PC-3 (cell line): ENCODE data around the gene SAPCD2. TPM values are rescaled to one million over a fixed set of nuclear protein-coding genes. Genes with fewer than 3 reads are reported as not detected.

Experiments
- ATAC-seq: fragments of 200-7000 bp; cut with Tn5 transposase; 2 replicates; pipeline ENCODE4 v1.9.1; 2020; ENCODE audit warnings: mild to moderate bottlenecking, moderate library complexity
- BruUV-seq: library from RNA; stranded (reverse); fragments of 400-500 nt; replicated peaks from 2 replicates; lab custom pipeline; 2021; lab: Mats Ljungman, UMichigan
- CTCF ChIA-PET: fragments of 300-600 bp; sonication (Branson Sonifier 250); formaldehyde crosslinking; loops from one replicate; lab custom pipeline; 2022; ENCODE audit warnings: antibody characterized with exemption; lab: Charles Lee
- POLR2A ChIA-PET: fragments of 300-600 bp; sonication (Branson Sonifier 250); formaldehyde crosslinking; loops from one replicate; lab custom pipeline; 2022; ENCODE audit warnings: antibody characterized with exemption; ENCODE audit not compliant: unreplicated experiment; lab: Charles Lee
- DNase-seq: peaks from one replicate; pipeline ENCODE4 v3.0.0-alpha.2; 2015
- H2AFZ ChIP-seq: fragments of 300-600 bp; sonication (generic); 2 replicates; pipeline ENCODE4 v1.6.0; 2016; ENCODE audit warnings: antibody characterized with exemption, low read length
- H3F3A ChIP-seq: fragments of 300-600 bp; sonication (generic); one replicate; pipeline ENCODE4 v1.6.0; 2017; ENCODE audit warnings: antibody characterized with exemption, low read length, control low read depth, mild to moderate bottlenecking; ENCODE audit not compliant: unreplicated experiment
- H3K27ac ChIP-seq: fragments of 300-600 bp; sonication (generic); 2 replicates; pipeline ENCODE4 v1.5.1; 2016; ENCODE audit warnings: mild to moderate bottlenecking, low read length
- H3K27me3 ChIP-seq: fragments of 300-600 bp; sonication (generic); 2 replicates; pipeline ENCODE4 v1.6.1; 2016; ENCODE audit warnings: low read length, mixed read lengths
- H3K36me3 ChIP-seq: fragments of 300-600 bp; sonication (generic); 2 replicates; pipeline ENCODE4 v1.6.1; 2016; ENCODE audit warnings: low read depth, mixed run types, low read length, mixed read lengths
- H3K4me1 ChIP-seq: fragments of 300-600 bp; sonication (generic); 2 replicates; pipeline ENCODE4 v1.5.1; 2016; ENCODE audit warnings: low read length; ENCODE audit not compliant: insufficient read depth
- H3K4me2 ChIP-seq: fragments of 300-600 bp; sonication (generic); 2 replicates; pipeline ENCODE4 v1.6.0; 2016; ENCODE audit warnings: low read length
- H3K4me3 ChIP-seq: fragments of 300-600 bp; sonication (generic); 2 replicates; pipeline ENCODE4 v1.5.1; 2016; ENCODE audit warnings: mild to moderate bottlenecking, low read length, mixed read lengths
- H3K79me2 ChIP-seq: fragments of 300-600 bp; sonication (generic); 2 replicates; pipeline ENCODE4 v1.6.1; 2017; ENCODE audit warnings: low read length, mixed read lengths
- H3K9ac ChIP-seq: fragments of 300-600 bp; sonication (generic); 2 replicates; pipeline ENCODE4 v1.6.0; 2016; ENCODE audit warnings: mild to moderate bottlenecking, low read length
- H3K9me2 ChIP-seq: fragments of 300-600 bp; sonication (generic); replicated peaks from 2 replicates; pipeline ENCODE4 v1.6.1; 2016; ENCODE audit warnings: mixed run types, low read length, mixed read lengths
- H3K9me3 ChIP-seq: fragments of 300-600 bp; sonication (generic); 2 replicates; pipeline ENCODE4 v1.6.1; 2016; ENCODE audit warnings: low read length, mixed read lengths
- H4K20me1 ChIP-seq: fragments of 300-600 bp; sonication (generic); 2 replicates; pipeline ENCODE4 v1.6.1; 2016; ENCODE audit warnings: low read length, mixed read lengths
- EZH2 ChIP-seq: fragments of 300-600 bp; sonication (generic); IDR thresholded peaks from one replicate; pipeline ENCODE4 v1.6.1; 2017; ENCODE audit warnings: antibody characterized with exemption, mild to moderate bottlenecking, low read length; ENCODE audit not compliant: unreplicated experiment
- EZH2phosphoT487 ChIP-seq: fragments of 300-600 bp; sonication (generic); IDR thresholded peaks from 2 replicates; pipeline ENCODE4 v1.6.1; 2018; ENCODE audit warnings: mild to moderate bottlenecking, antibody characterized with exemption, low read length, borderline replicate concordance
- intact Hi-C: fragments of 100-400 bp; cut with micrococcal nuclease; formaldehyde crosslinking; loops from 2 replicates; pipeline ENCODE4 v1.9.0; 2023
- total RNA-seq: library from RNA; depleted of rRNA; stranded (reverse); fragments of >200 nt; gene quantifications from 2 replicates; pipeline ENCODE4 v1.2.3, GENCODE V29; 2014
- TF ChIP-seq, protein P1 (sequence below): fragments of 300-600 bp; sonication (generic); conservative IDR thresholded peaks from 2 replicates; pipeline ENCODE4 v1.5.1; 2017; ENCODE audit warnings: antibody characterized with exemption, low read depth, mild to moderate bottlenecking, low read length

SAPCD2 gene
- total RNA-seq, 1 experiment from 2014 or later = 98.4 TPM

DNA sequence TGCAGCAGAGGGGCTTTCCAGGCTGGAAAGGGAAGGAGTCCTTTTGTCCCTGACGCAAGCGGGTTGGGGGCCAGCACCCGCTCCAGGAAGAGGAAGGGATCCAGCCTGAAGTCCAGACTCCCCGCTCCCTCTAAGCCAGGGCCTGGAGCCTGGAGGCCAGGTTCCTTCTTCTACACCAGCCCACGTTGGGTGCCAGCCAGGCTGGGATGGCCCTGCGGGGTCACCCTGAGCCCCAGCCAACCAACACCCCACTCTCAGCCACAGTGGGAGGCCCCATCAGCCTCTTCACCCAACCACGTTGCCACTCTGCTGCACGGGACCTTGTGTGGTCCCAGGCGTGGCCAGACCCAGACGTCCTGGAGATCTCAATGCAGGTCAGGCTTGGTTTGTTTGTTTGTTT lies 37.5 kb downstream of the SAPCD2 start:
- TF ChIP-seq, protein P1, sequence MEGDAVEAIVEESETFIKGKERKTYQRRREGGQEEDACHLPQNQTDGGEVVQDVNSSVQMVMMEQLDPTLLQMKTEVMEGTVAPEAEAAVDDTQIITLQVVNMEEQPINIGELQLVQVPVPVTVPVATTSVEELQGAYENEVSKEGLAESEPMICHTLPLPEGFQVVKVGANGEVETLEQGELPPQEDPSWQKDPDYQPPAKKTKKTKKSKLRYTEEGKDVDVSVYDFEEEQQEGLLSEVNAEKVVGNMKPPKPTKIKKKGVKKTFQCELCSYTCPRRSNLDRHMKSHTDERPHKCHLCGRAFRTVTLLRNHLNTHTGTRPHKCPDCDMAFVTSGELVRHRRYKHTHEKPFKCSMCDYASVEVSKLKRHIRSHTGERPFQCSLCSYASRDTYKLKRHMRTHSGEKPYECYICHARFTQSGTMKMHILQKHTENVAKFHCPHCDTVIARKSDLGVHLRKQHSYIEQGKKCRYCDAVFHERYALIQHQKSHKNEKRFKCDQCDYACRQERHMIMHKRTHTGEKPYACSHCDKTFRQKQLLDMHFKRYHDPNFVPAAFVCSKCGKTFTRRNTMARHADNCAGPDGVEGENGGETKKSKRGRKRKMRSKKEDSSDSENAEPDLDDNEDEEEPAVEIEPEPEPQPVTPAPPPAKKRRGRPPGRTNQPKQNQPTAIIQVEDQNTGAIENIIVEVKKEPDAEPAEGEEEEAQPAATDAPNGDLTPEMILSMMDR = no peak
- TF ChIP-seq EZH2 (no peak), EZH2phosphoT487 (no peak)
- no peaks in the 10 kb centered on the region for H3K9me2 ChIP-seq
- H3K27me3 ChIP-seq = no peaks in the 10 kb centered on the region
- no peaks in the 10 kb centered on the region for H4K20me1 ChIP-seq
- ATAC-seq (no peak), DNase-seq (no peak)
- BruUV-seq = no TSS peak
- H3K36me3 ChIP-seq = no peaks in the 10 kb centered on the region
- CTCF ChIA-PET = no interaction called here
- no peaks in the 10 kb centered on the region for H3K79me2 ChIP-seq
- intact Hi-C loops = no loop called here
- no peaks in the 10 kb centered on the region for H3K9me3 ChIP-seq
- no peak overlapping the region for H2AFZ ChIP-seq
- POLR2A ChIA-PET = no interaction called here
- H3K4me3 ChIP-seq = no peak overlapping the region
- peaks cover 15% of the 10 kb centered on the region for H3K4me1 ChIP-seq
- H3K9ac ChIP-seq = no peak overlapping the region
- no peak overlapping the region for H3K4me2 ChIP-seq
- no peaks in the 10 kb centered on the region for H3F3A ChIP-seq
- no peak overlapping the region for H3K27ac ChIP-seq

DNA sequence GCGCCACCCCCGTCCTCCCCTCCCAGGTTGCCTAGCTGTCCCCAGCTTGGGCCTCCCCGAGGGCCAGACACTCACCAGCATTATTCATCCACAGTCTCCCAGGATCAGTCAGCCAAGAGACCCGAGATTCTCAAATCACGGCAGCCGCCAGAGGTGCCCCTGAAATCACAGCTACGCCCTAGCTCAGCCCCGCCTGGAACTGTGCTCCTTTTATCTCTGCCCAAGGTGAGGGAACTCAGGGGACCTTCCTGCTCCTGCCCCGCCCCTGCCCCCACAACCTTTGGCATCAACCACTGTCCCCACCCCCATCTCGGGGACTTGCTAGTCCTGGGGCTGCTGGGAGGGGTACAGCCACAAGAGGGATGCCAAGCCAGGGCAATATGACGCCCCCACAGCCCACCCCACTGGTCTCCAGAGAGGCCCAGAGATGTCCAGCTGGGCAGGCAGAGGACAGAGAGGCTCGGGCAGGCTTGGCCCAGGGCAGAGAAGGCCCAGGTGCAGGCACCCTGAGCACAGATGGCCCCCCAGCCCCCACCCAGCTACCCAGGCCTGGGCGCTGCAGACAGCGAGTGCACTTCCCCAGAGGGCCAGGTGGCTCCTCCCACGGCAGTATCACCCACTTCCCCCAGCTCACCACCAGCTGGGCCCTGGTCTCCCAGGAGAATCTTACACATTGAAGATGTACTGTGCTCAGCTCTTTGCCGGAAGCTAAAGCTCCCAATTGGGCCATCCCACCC lies 38.3 kb downstream of the SAPCD2 start, which contains the start of gene FUT7:
Gene FUT7, minus strand, starts transcription at position 185 of the 737 bp plus-strand sequence. Its CDS starts 97 bp downstream, at position 88.
- peaks cover 19% of the 10 kb centered on the region for H3K4me1 ChIP-seq
- no peaks in the 10 kb centered on the region for H3K27me3 ChIP-seq
- CTCF ChIA-PET = no interaction called here
- H3K9ac ChIP-seq = no peak within 1 kb of the TSS
- no peaks in the 10 kb centered on the region for H3K9me3 ChIP-seq
- H2AFZ ChIP-seq = no peak within 1 kb of the TSS
- H3K4me3 ChIP-seq = no peak within 1 kb of the TSS
- DNase-seq (no peak), ATAC-seq (no peak)
- intact Hi-C loops = no loop called here
- H3F3A ChIP-seq = no peaks in the 10 kb centered on the region
- H3K4me2 ChIP-seq = no peak within 1 kb of the TSS
- no TSS peak for BruUV-seq
- H3K36me3 ChIP-seq = no peaks in the 10 kb centered on the region
- POLR2A ChIA-PET = no interaction called here
- H4K20me1 ChIP-seq = no peaks in the 10 kb centered on the region
- TF ChIP-seq, protein P1 = no peak
- TF ChIP-seq EZH2phosphoT487 (no peak), EZH2 (no peak)
- H3K27ac ChIP-seq = no peak within 1 kb of the TSS
- peaks cover 3% of the 10 kb centered on the region; the same call in 1 of the 2 replicates for H3K79me2 ChIP-seq
- H3K9me2 ChIP-seq = no peaks in the 10 kb centered on the region
